HG03159 (cell line): ENCODE data around the gene LARP4.
A peak's percentile ranks its signal among the peaks of the same experiment; 100 is the strongest.
"Not testable (repeated sequence)": the region's sequence is repeated elsewhere in the genome, so short reads cannot be mapped to it uniquely, and the experiment has no call there.

ENCODE experiments used
- ATAC-seq: cut with Tn5 transposase; IDR thresholded peaks from one replicate; pipeline ENCODE4 v1.9.1; 2021; ENCODE audit warnings: mild to moderate bottlenecking, moderate library complexity; ENCODE audit not compliant: unreplicated experiment

LARP4 gene

DNA sequence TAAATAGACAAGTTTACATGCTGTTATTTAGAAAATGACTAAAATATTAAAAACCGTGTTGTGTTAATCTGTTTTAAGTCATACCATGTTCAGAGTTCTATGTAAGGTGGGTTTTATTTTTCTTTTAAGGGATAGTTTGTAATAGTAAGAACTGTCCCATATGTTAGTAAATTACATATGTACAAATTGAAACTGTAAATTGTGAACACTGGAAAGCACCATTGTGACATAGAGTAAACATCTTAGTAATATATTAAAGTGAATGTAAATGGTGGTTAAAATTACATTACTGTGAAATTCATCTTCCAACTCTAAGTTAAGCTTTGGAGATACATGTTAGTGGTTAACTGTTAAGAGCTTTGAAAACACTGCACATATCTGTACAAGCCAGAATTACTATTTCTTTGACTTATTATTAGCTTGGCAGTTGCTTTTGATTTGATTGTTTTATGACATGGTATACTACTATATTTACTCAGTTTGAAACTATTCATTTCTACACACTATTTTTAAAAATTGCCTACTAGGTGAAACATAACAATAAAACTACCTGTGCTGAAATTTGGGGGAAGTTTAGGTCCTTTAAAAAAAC, 76.7 kb downstream of the LARP4 start:
- no peak for ATAC-seq

DNA sequence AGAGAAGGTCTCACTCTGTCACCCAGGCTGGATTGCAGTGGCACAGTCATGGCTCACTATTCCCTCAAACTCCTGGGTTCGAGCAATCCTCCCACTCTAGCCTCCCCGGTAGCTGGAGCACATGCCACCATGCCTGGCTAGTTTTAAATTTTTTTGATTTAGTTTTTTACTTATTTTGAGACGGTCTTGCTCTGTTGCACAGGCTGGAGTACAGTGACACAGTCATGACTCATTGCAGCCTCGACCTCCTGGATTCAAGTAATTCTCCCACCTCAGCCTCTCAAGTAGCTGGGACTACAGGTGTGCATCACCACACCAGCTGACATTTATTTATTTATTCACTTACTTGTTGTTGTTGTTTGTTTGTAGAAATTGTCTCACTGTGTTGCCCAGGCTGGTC, 81.9 kb downstream of the LARP4 start:
- no peak for ATAC-seq

DNA sequence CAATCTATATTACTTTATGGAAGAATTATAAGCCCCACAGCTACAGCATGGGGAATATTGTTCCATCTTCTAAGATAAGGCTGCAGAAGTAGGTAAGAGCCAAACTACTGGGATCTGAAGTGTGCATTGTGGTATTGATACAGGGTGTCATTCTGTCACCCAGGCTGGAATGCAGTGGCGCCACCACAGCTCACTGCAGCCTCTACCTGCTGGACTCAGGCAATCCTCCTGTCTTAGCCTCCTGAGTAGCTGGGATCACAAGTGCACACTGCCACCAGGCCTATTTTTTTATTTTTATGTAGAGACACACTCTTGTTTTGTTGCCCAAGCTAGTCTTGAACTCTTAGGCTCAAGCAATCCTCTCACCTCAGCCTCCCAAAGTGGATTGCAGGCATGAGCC, 82.8 kb downstream of the LARP4 start:
- no peak for ATAC-seq

DNA sequence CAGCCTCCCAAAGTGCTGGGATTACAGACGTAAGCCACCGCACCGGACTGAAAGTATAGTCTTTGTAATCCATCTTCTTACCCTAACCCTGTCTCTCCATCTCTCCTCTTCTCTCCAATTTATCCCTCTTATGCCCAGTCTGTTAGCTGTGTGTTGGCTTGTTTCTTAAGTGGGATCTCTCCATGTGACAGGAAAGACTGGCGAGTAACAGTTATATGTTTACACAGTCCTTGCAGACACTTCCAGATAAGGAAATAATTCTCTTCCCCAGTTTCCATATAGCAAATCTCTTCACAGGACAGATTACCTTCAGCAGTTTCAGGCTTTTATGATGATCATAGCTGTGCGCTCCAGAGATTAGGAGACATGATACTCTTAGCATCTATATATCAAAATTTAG, 88.1 kb downstream of the LARP4 start:
- no peak for ATAC-seq

DNA sequence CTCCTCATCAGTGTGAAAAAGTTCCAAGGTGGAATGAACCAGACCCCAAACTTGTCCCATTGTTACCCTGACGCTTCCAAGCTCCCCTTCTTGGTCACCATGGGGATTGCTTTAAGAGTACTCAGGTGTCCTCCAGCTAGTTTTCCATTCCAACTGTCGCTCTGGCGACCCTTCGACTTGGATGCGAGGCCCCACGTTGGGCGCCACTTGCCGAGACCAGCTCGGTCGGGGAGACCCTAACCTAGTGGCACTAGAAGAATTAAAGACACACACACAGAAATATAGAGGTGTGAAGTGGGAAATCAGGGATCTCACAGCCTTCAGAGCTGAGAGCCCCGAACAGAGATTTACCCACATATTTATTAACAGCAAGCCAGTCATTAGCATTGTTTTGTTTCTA, 97.4 kb downstream of the LARP4 start:
- not testable (repeated sequence) for ATAC-seq

DNA sequence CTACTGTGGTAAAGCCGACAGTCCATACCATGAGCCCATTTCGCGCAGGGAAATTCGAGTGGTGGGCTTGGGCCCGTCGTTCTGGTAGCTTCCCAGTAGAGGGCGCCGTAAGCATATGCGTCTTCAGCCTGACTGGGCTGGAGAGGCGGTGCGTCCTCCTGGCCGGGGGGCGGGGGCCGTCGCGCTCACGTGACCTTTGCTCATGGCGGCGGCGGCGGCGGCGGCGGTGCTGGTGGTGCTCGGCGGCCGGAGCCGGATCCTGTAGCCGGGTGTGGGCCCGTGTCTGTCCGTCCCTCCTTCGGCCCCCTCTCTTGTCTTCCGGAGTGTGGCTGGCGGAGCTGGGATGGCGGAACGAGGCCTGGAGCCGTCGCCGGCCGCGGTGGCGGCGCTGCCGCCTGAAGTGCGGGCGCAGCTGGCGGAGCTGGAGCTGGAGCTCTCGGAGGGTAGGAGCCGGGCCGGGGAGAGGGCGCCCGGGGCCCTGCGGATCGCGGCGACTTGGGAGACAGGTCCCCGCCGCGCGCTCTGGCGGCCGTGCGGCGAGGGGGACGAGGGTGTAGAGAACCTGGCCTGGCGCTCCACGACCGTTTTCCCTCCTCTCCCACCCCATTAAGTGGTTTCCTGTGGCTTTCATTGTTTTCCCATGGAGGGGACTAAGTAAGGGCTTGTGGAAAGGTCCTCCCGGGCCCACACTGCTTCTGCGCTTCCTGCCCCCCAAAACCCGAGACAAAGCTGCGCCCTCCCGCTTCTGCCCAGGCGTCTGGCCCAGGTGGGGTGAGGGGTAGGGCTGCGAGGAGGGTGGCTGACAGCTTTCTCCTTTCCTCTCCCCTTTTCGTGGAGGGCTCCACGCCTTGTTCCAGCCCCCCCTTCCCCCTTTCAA, 104.4 kb downstream of the LARP4 start, which contains the start of gene DIP2B:
TSS of gene DIP2B (plus strand) at position 188 of the 877 bp plus-strand sequence. CDS start at position 344, 156 bp downstream.
- peak; percentile 63 for ATAC-seq

DNA sequence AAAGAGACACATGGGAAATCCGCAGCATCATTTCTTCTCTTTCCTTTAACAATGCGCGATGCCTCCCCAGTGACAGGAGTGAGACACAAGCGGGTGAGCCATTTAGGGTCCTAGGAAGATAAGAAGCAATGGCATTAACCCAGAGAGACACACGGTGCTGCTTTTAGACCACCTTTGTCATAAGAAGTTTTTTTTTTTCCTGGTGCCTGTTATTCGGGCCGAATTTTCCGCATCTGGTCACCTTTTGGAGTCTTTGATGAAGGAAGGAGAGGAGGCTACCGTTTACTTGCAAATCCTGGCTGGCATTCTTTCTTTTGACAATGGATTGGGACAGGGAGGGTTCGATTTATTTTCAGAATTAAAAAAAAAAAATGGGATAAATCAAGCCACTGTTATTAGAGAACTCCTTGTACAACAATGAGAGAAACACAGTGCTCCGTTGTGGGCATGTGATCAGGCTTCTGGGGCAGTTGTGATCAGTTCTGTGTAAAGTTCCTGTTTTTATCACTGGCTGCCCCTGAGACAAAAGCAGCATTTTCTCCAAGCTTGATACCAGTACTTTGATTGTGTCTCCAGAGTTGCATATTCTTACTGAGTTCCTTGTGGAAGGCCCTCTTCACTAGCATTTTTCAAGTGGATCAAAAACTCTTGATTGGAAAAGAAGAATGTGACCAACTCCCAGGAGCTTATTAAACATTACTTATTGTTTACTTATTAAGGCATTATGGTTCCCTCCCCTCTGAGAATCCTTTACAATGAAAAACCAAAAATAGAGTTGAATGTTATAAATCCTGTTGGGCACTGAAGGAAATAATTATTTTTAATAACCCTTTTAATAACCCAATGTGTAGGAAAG, 105.2 kb downstream of the LARP4 start:
- peak; percentile 7 for ATAC-seq

DNA sequence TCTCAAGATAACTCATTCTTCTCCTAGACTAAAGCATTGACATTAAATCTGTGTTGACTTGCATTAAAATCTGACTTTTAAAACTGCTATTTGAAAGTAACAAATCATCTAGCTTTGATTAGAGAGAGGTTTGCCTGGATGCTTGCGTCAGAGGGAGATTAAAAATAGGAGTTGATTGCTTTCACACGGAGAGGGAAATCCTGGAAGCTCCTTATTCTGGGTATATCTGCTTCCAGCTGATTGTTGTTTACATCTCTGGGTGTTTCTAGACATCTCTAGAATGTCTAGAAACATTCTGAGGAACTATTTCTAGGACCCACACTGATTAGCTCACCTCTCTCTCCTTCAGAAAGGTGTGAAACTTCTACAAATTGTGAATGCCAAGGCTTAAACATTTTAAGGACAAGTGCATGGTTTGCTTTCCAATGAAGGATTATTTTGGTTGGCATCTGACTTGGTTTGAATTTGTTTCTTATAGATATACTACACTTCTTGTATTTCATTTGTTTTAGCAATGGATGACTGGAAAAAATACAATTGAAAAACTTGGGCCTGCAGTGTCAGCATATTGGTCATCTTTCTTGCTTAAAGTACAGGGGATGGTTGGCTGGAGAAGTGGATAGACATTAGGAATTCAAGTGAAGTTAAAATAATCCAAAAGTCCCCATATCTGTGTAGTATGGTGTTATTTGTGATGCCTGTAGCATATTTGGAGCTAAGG, 106.2 kb downstream of the LARP4 start:
- no peak for ATAC-seq

DNA sequence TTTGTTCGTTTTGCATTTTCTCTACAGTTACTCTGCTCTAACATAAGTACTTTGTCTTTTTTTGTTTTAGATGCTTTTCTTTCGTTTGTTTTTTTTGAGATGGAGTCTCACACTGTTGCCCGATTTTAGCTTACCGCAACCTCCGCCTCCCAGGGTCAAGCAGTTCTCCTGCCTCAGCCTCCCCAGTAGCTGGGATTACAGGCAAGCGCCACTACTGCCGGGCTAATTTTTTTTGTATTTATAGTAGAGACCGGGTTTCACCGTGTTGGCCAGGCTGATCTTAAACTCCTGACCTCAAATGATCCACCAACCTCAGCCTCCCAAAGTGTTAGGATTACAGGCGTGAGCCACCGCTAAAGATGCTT, 106.8 kb downstream of the LARP4 start:
- ATAC-seq, result no peak

DNA sequence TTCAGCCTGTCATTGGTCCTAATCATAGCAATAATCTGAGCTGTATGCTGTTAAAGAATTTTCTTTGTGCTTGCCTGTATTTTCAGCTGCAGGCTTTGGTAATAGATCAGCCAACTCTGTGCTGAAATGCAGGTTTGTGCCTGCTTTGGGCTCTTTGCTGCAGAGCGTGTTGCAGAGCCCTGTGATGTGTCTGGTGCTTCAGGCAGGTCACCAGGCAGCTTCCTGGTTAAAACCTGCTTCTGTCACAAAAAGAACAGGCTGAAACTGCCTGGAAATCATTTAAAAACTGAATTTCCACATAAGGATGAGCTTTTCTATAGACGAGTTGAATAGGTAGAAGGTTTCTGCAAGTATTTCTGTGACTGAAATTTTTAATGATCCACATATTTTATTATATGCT, 107.2 kb downstream of the LARP4 start:
- ATAC-seq, result no peak

DNA sequence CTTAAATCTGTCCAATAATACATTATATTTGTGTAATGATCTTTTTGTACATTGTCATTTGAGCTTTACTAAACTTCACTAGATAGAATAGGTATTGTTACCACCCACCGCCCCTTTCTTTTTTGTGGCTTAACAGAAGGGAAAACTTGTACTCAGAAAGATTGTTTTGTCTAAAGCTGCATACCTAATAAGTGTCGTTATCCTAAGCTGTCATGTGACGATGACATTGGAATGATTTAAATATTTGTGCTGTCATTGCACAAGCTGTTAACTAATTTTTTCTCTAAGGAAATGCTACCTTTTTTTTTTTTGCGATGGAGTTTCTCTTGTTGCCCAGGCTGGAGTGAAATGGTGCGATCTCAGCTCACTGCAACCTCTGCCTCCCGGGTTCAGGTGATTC, 107.7 kb downstream of the LARP4 start:
- ATAC-seq, result no peak

DNA sequence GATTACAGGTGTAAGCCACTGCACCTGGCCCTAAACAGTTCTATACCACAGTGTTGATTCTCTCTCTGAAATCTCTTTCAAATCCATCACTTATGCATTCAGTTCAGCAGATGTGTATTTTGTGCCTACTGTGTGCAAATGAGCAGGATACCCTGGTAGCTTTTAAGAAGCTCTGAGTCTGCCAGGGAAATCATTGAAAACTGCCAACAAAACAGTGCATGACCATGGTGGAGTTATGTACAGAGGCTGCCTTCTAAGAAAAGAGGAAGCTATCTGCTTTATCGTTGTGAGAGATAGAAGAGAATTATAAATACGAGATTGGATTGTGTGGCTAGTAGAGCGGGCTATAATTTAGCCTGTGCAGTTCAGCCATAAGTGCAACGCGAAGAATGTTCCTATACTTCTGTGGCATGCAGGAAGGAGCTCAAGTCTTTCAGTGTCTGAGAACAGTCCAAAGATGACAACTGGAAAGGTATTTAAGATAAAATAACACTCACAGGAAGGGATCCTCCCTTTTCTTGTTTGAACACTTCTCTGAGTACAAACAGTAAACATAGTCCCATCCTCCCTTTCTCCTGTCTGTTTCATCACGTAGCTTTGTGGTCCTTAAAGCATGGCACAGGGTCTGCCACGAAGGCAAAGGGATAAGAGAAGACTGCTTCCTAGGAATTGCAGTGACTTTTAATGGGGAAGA, 108.4 kb downstream of the LARP4 start:
- no peak for ATAC-seq

DNA sequence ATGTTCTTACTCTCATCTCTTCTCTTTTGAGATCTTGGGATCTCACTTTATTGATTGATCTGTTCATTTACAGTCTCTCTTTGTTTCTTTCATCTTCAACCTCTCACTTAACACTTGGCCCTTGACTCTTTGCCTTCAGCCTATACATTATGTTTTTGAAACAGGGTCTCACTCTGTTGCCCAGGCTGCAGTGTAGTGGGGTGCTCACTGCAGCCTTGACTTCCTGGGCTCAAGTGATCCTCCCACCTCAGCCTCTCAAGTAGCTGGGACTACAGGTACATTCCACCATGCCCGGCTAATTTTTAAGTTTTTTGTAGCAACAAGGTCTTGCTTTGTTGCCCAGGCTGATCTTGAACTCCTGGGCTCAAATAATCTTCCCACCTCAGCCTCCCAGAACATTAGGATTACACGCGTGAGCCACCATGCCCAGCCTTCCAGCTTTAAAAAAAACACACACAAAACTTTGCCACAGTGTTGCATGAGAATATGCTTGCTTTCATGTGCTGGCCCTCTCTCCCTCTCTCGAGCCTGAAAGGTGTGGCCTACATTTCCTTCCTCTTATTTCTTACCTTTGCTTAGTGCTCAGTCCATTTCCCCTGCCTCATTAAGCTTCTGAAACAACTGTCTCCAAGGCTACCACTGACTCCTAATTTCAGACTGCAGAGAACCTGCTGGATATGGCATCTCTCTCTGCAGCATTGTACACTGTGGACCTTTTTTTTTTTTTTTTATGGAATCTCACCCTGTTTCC, 114.0 kb downstream of the LARP4 start:
- no peak for ATAC-seq

DNA sequence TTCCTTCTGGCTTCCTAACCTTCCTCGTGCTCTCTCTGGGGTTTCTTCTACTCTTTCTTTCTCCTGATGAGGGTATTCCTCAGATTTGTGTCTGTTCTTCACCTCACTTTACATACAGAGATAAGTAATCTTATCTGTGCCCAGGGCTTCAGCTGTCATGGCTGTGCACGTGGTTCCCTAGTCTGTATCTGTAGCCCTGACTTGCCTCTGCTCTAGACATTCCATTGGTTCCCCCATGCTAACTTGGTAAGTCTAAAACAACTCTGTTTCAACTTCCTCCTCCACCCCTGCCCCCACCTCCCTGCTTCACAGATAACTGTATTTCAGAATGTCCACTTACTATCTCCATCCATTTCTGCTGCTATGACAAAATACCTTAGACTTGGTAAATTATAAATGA, 114.9 kb downstream of the LARP4 start:
- no peak for ATAC-seq

DNA sequence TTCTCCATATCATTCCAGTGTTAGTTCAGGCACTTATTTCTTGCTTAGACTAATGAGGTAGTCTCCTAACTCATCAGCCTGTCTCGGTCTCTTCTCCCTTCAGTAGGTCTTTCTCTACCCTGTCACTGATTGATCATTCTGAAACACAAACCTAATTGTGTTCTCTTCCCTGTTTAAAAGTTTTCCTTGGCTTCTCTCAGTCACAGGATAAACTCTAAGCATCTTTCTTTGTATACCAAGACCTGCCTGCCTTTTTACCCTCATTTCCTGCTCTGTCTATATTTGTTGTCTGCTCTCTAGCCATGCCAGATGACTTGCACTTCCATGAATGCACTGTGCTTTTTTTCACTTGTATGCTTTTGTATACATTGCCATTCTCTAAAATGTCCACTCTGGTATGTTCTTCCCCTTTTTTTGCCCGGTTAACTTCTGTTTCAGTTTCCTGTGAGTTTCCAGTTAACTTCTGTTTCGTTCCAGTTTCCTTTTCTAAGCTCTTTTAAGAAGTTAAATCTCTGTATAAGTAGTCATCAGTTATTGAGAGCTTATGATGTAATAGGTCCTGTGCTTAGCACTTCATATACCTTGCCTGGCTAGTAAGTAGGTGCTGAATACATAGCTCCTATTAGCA, 116.8 kb downstream of the LARP4 start:
- peak; percentile 73 for ATAC-seq

DNA sequence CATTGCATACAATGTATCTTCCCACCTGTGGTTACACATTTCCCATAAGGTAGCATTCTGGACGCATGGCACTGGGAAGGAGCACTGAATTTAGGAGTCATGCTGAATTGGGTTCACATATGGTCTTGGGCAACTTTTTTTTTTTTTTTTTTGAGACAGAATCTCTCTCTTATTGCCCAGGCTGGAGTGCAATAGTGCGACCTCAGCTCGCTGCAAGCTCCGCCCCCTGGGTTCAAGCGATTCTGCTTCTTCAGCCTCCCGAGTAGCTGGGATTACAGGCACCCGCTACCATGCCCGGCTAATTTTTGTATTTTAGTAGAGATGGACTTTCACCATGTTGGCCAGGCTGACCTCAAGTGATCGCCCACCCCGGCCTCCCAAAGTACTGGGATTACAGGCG, 117.4 kb downstream of the LARP4 start:
- ATAC-seq, result no peak

DNA sequence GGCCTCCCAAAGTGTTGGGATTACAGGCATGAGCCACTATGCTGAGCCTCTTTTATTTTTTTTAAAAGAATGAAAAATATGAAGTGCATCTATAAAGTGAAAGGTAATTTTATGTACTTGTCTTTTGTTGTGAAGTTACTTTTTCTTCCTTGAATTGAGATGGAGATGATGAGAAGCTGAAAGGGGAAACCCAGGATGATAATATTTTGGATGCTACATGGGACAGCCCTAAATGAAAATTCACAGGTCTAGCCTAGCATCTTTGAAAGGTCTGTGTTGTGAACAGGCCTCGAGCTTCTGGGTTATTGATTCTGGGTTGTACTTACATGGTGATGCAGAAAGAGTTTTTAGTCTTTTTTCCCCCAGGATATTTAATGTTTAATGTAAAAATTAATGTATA, 118.7 kb downstream of the LARP4 start:
- ATAC-seq, result no peak

DNA sequence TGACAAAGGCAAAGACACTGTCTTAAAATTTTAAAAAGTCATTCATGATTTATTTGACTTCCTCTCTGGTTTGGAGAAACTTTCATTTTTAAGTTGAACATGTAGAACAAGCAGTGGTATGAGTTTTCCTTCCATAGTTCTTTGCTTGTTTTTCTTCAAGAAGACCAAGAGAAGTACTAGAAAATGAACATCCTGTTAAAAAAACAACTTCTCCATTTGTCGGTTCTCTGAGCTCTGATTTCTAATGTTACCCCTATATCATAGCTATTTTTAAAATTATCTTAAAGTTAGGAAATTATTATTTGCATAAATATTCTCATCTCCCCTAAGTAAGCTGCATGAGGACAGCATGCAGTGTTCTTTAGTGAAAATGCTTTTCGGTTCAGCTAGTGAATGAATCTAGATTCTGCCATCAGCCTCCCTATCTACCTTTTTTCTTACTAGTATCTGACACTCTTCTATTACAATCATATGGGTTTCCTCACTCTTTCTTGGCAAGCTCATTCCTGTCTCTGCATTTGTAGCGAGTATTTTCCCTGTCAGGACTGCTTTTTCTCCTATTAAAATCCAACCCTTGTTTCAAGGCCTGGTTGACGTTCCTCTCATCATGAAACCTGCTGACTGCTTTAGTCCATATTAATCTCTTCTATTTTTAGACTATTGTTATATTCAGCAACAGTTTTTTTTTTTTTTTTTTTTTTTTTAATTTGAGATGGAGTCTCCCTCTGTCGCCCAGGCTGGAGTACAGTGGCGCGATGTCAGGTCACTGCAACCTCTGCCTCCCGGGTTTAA, 119.9 kb downstream of the LARP4 start:
- ATAC-seq, result no peak
